GM19023 (cell line): ENCODE results near the gene MNAT1.

Experiments
- ATAC-seq: cut with Tn5 transposase; IDR thresholded peaks from one replicate; pipeline ENCODE4 v1.9.1; 2021; ENCODE audit warnings: mild to moderate bottlenecking, moderate library complexity; ENCODE audit not compliant: unreplicated experiment

MNAT1 gene

GRCh38 chr14:61019537-61019936 lies 285.0 kb downstream of the MNAT1 start:
- no peak for ATAC-seq
